ENCODE results near the gene FAM240B.

The FAM240B gene

GRCh38 chr9:38737246-38737645, 17.3 kb upstream of the FAM240B start:
- FAIRE-seq (no peak), DNase-seq (ENCODE audit: insufficient read length, low spot score) (no peak)
- TF ChIP-seq POU2F2 (IDR thresholded peaks at IDR 0.05; ENCODE audit: low read depth, low read length) (no peak), POLR2A (IDR thresholded peaks at IDR 0.05; ENCODE audit: low read depth, low read length) (no peak)

DNA sequence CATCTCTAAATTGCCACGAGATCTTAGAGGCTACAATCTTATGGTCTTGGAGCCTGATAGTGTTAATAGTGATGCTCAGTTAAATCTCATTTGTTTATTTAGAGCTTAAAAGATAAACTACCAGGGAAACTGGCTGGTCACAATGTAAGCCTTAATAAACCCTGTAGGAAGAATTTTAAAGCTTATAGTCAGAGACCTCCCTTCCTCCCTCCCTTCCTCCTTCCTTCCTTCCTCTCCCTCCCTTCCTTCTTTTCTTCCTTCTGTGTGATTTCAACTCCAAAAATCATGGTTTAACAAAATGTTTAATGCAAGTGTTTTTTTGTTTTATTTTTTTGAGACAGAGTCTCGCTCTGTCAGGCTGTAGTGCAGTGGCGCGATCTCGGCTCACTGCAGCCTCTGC, 14.9 kb upstream of the FAM240B start:
- TF ChIP-seq SPI1 (IDR thresholded peaks at IDR 0.05; ENCODE audit: low read depth, low read length) (no peak), PAX5 (IDR thresholded peaks at IDR 0.05; ENCODE audit: insufficient read depth, low read length, severe bottlenecking) (no peak), TAF1 (IDR thresholded peaks at IDR 0.05; ENCODE audit: low read depth, low read length) (no peak), POU2F2 (IDR thresholded peaks at IDR 0.05; ENCODE audit: low read depth, low read length) (no peak), POLR2A (IDR thresholded peaks at IDR 0.05; ENCODE audit: low read depth, low read length) (no peak), POLR2AphosphoS5 (IDR thresholded peaks at IDR 0.05; ENCODE audit: low read depth, low read length) (no peak)
- DNase-seq (ENCODE audit: insufficient read length, low spot score) (no peak), FAIRE-seq (no peak)

- TF ChIP-seq TAF1 (IDR thresholded peaks at IDR 0.05; ENCODE audit: low read depth, low read length) (no peak), POLR2AphosphoS5 (IDR thresholded peaks at IDR 0.05; ENCODE audit: low read depth, low read length) (no peak), POLR2A (IDR thresholded peaks at IDR 0.05; ENCODE audit: low read depth, low read length) (no peak), SPI1 (IDR thresholded peaks at IDR 0.05; ENCODE audit: low read depth, low read length) (no peak), PAX5 (IDR thresholded peaks at IDR 0.05; ENCODE audit: insufficient read depth, low read length, severe bottlenecking) (no peak)
- FAIRE-seq (no peak), DNase-seq (ENCODE audit: insufficient read length, low spot score) (no peak)
Measured at GRCh38 chr9:38733503-38733902, 13.6 kb upstream of the FAM240B start.

GRCh38 chr9:38732885-38733284, 13.0 kb upstream of the FAM240B start:
- TF ChIP-seq POLR2A (IDR thresholded peaks at IDR 0.05; ENCODE audit: low read depth, low read length) (no peak), PAX5 (IDR thresholded peaks at IDR 0.05; ENCODE audit: insufficient read depth, low read length, severe bottlenecking) (no peak), SPI1 (IDR thresholded peaks at IDR 0.05; ENCODE audit: low read depth, low read length) (no peak), POLR2AphosphoS5 (IDR thresholded peaks at IDR 0.05; ENCODE audit: low read depth, low read length) (no peak), POU2F2 (IDR thresholded peaks at IDR 0.05; ENCODE audit: low read depth, low read length) (no peak), TAF1 (IDR thresholded peaks at IDR 0.05; ENCODE audit: low read depth, low read length) (no peak)
- no peak for DNase-seq (ENCODE audit: insufficient read length, low spot score)

DNA sequence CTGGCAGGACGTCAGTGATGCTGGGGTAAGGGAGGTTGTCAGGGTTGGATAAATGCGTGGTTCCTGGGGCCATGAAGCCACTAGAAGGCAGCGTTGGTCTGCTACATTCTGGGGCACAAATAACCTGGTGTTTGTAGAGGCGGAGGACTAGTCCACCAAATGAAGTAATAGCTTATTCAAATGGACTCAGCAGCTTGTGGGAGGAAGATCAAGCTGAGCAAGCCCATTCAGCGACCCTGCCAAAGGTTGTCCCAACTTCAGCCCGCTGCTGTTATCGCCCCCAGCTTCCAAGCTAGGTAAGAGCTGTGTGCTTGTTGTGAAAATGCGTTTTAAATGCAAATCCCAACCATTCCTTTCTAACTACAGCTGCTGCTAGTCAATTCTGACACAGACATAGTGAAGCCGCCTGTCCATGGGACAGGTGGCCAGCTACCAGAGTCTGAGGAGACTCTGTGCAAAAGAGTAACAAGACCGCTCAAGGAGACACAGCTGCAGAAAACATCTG, 7.6 kb upstream of the FAM240B start:
- no peak for DNase-seq (ENCODE audit: insufficient read length, low spot score)
- no peak for FAIRE-seq
- TF ChIP-seq PAX5 (IDR thresholded peaks at IDR 0.05; ENCODE audit: insufficient read depth, low read length, severe bottlenecking) (no peak), TAF1 (IDR thresholded peaks at IDR 0.05; ENCODE audit: low read depth, low read length) (no peak), POLR2A (IDR thresholded peaks at IDR 0.05; ENCODE audit: low read depth, low read length) (no peak), POU2F2 (IDR thresholded peaks at IDR 0.05; ENCODE audit: low read depth, low read length) (no peak), SPI1 (IDR thresholded peaks at IDR 0.05; ENCODE audit: low read depth, low read length) (no peak), POLR2AphosphoS5 (IDR thresholded peaks at IDR 0.05; ENCODE audit: low read depth, low read length) (no peak)

More at GRCh38 chr9:38732885-38733284, 13.0 kb upstream of the FAM240B start:
- FAIRE-seq = no peak

DNA sequence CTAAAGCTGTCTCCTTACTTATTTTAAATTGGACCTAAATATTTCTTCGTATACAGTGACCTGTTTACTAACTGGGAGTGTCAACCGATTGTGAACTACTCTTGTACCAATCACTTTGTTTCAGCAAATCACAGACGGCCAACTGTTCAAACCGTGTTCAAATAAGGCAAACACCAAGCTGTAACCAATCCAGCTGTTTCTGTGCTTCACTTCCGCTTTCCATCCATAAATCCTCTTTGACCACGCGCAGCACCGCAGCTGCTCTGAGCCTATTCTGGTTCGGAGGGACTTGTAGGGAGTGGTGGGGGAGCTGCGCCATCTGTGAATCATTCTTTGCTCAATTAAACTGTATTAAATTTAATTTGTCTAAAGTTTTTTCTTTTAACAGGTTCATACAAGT, 4.8 kb upstream of the FAM240B start:
- FAIRE-seq (no peak), DNase-seq (ENCODE audit: insufficient read length, low spot score) (no peak)
- TF ChIP-seq TAF1 (IDR thresholded peaks at IDR 0.05; ENCODE audit: low read depth, low read length) = no peak
- no peak for TF ChIP-seq POLR2A (IDR thresholded peaks at IDR 0.05; ENCODE audit: low read depth, low read length)
- no peak for TF ChIP-seq SPI1 (IDR thresholded peaks at IDR 0.05; ENCODE audit: low read depth, low read length)
- TF ChIP-seq POLR2AphosphoS5 (IDR thresholded peaks at IDR 0.05; ENCODE audit: low read depth, low read length) = no peak
- no peak for TF ChIP-seq PAX5 (IDR thresholded peaks at IDR 0.05; ENCODE audit: insufficient read depth, low read length, severe bottlenecking)
- TF ChIP-seq POU2F2 (IDR thresholded peaks at IDR 0.05; ENCODE audit: low read depth, low read length) = no peak

- TF ChIP-seq POU2F2 (IDR thresholded peaks at IDR 0.05; ENCODE audit: low read depth, low read length) (no peak), PAX5 (IDR thresholded peaks at IDR 0.05; ENCODE audit: insufficient read depth, low read length, severe bottlenecking) (no peak), TAF1 (IDR thresholded peaks at IDR 0.05; ENCODE audit: low read depth, low read length) (no peak), POLR2AphosphoS5 (IDR thresholded peaks at IDR 0.05; ENCODE audit: low read depth, low read length) (no peak), SPI1 (IDR thresholded peaks at IDR 0.05; ENCODE audit: low read depth, low read length) (no peak), POLR2A (IDR thresholded peaks at IDR 0.05; ENCODE audit: low read depth, low read length) (no peak)
- FAIRE-seq (no peak), DNase-seq (ENCODE audit: insufficient read length, low spot score) (no peak)
Measured at GRCh38 chr9:38718148-38718547, 1.8 kb downstream of the FAM240B start.

GRCh38 chr9:38715684-38716083, 4.2 kb downstream of the FAM240B start:
- DNase-seq (ENCODE audit: insufficient read length, low spot score) (no peak), FAIRE-seq (no peak)
- TF ChIP-seq POU2F2 (IDR thresholded peaks at IDR 0.05; ENCODE audit: low read depth, low read length) (no peak), TAF1 (IDR thresholded peaks at IDR 0.05; ENCODE audit: low read depth, low read length) (no peak), PAX5 (IDR thresholded peaks at IDR 0.05; ENCODE audit: insufficient read depth, low read length, severe bottlenecking) (no peak), POLR2AphosphoS5 (IDR thresholded peaks at IDR 0.05; ENCODE audit: low read depth, low read length) (no peak), SPI1 (IDR thresholded peaks at IDR 0.05; ENCODE audit: low read depth, low read length) (no peak)

- no peak for DNase-seq (ENCODE audit: insufficient read length, low spot score)
- no peak for TF ChIP-seq TAF1 (IDR thresholded peaks at IDR 0.05; ENCODE audit: low read depth, low read length)
- TF ChIP-seq POLR2AphosphoS5 (IDR thresholded peaks at IDR 0.05; ENCODE audit: low read depth, low read length) = no peak
- no peak for TF ChIP-seq POLR2A (IDR thresholded peaks at IDR 0.05; ENCODE audit: low read depth, low read length)
- TF ChIP-seq POU2F2 (IDR thresholded peaks at IDR 0.05; ENCODE audit: low read depth, low read length) = no peak
- no peak for TF ChIP-seq SPI1 (IDR thresholded peaks at IDR 0.05; ENCODE audit: low read depth, low read length)
- TF ChIP-seq PAX5 (IDR thresholded peaks at IDR 0.05; ENCODE audit: insufficient read depth, low read length, severe bottlenecking) = no peak
- no peak for FAIRE-seq
Measured at GRCh38 chr9:38713426-38713825, 6.5 kb downstream of the FAM240B start.

DNA sequence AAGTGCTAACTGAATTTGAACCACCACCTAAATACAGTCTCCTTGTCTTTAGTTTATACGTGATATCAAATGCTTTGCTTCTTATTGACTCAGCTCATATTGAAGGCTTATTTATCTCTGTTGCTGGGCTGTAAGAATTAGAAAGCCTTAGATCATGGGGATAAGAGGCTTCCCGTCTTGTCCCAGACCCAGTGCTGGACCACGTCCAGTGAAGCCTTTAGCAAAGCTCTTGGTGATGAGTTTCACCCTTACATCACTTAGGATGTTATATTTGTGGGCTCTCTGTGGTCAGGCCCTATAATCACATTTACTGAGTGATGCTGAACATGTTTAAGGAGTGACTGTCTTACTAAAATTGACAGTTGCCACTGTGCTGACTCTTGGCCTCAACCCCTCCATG, 11.2 kb downstream of the FAM240B start:
- FAIRE-seq = no peak
- no peak for TF ChIP-seq SPI1 (IDR thresholded peaks at IDR 0.05; ENCODE audit: low read depth, low read length)
- TF ChIP-seq POLR2A (IDR thresholded peaks at IDR 0.05; ENCODE audit: low read depth, low read length) = no peak
- TF ChIP-seq TAF1 (IDR thresholded peaks at IDR 0.05; ENCODE audit: low read depth, low read length) = no peak
- TF ChIP-seq POLR2AphosphoS5 (IDR thresholded peaks at IDR 0.05; ENCODE audit: low read depth, low read length) = no peak
- no peak for TF ChIP-seq POU2F2 (IDR thresholded peaks at IDR 0.05; ENCODE audit: low read depth, low read length)
- TF ChIP-seq PAX5 (IDR thresholded peaks at IDR 0.05; ENCODE audit: insufficient read depth, low read length, severe bottlenecking) = no peak
- DNase-seq (ENCODE audit: insufficient read length, low spot score) = no peak

Measured in GM12891 (cell line).